ENCODE results near the gene NUDC. TPM values are rescaled to one million over a fixed set of nuclear protein-coding genes. Genes with fewer than 3 reads are reported as not detected.

Gene NUDC
- total RNA-seq, 1 experiment from 2014 or later: 118 TPM

GRCh38 chr1:26874896-26875295, 46.6 kb upstream of the NUDC start:
- peaks cover 0 to 14% (median 10%) of the 10 kb centered on the region in 3 experiments; a peak in 6 of 7 replicates for H3K36me3 Mint-ChIP-seq (ENCODE audit: insufficient read depth in 1 of 3, low read depth in 3 of 3)
- H3K4me3 Mint-ChIP-seq: no peak overlapping the region
- H2AFZ ChIP-seq (ENCODE audit: low read length): no peak overlapping the region
- H3K4me1 Mint-ChIP-seq: peaks cover 0 to 8% of the 10 kb centered on the region in 2 experiments; a peak in 2 of 4 replicates
- H2BK120ac ChIP-seq (ENCODE audit: low read depth, low read length, poor library complexity, severe bottlenecking): no peak overlapping the region
- no peak for TF ChIP-seq CTCF (conservative IDR thresholded peaks at IDR 0.05)
- H3K14ac ChIP-seq (ENCODE audit: insufficient read depth, low read length): no peak overlapping the region
- no peaks in the 10 kb centered on the region for H3K23me2 ChIP-seq (ENCODE audit: insufficient read length, low read depth, low read length, poor library complexity, severe bottlenecking)
- H3K56ac ChIP-seq (ENCODE audit: insufficient read length, low read depth, low read length): no peak overlapping the region
- H3K4me1 ChIP-seq (ENCODE audit: insufficient read depth, low read length): no peaks in the 10 kb centered on the region; the same call in 1 of the 2 replicates
- H3K27ac Mint-ChIP-seq: peak overlapping the region in 2 of 3 experiments; percentile 13 to 26; a peak in 2 of 7 replicates
- no peak overlapping the region for H3K4me2 ChIP-seq (ENCODE audit: insufficient read depth, insufficient read length, low read length)
- no peak overlapping the region for H3K23ac ChIP-seq (ENCODE audit: insufficient read length, low read depth, low read length)
- H3T11ph ChIP-seq (ENCODE audit: low read length): no peak overlapping the region
- no CpG with 5 or more reads among the region's 4 CpGs for WGBS (ENCODE audit: extremely low coverage, insufficient read length, low lambda C conversion rate)
- no peak overlapping the region for H2BK12ac ChIP-seq (ENCODE audit: insufficient read length, low read depth, low read length)
- H3K18ac ChIP-seq (ENCODE audit: insufficient read length, low read depth, low read length): no peak overlapping the region
- no peak overlapping the region for H2AK5ac ChIP-seq (ENCODE audit: insufficient read length, low read length)
- no peak overlapping the region for H4K8ac ChIP-seq (replicated peaks; ENCODE audit: insufficient read length, low read depth, low read length)
- H4K5ac ChIP-seq (ENCODE audit: insufficient read length, low read depth, low read length): no peak overlapping the region
- no peaks in the 10 kb centered on the region for H3K79me1 ChIP-seq (ENCODE audit: insufficient read depth, low read depth, low read length, poor library complexity, severe bottlenecking)
- no peak overlapping the region for H4K91ac ChIP-seq (ENCODE audit: insufficient read length, low read depth, low read length)
- DNase-seq: no peak
- no peaks in the 10 kb centered on the region for H3K27me3 Mint-ChIP-seq (ENCODE audit: low read depth)
- H3K79me2 ChIP-seq (ENCODE audit: insufficient read depth, low read length): no peaks in the 10 kb centered on the region
- no peak overlapping the region for H2BK5ac ChIP-seq (ENCODE audit: insufficient read length, low read length)
- no peaks in the 10 kb centered on the region for H3K27me3 ChIP-seq (ENCODE audit: insufficient read depth, low read length)
- no peak overlapping the region for H3K4ac ChIP-seq (ENCODE audit: low read depth, low read length)
- no peaks in the 10 kb centered on the region for H4K20me1 ChIP-seq (ENCODE audit: control insufficient read depth, insufficient read depth, insufficient read length)
- no peak overlapping the region for H3K9ac ChIP-seq (ENCODE audit: extremely low read depth, insufficient read length, low read length)
- no peaks in the 10 kb centered on the region for H3K9me3 Mint-ChIP-seq
- H2BK20ac ChIP-seq (ENCODE audit: low read depth, low read length, poor library complexity, severe bottlenecking): no peak overlapping the region
- no peaks in the 10 kb centered on the region for H3K9me3 ChIP-seq (ENCODE audit: control insufficient read depth, low read depth, low read length)
- no peak overlapping the region for H3K27ac ChIP-seq (ENCODE audit: insufficient read length, low read depth, low read length)
- no peak overlapping the region for H2BK15ac ChIP-seq (ENCODE audit: low read depth, low read length)
